OCI-M2 (cell line): ENCODE data around the gene GRIP1.

ENCODE experiments used
- DNase-seq: peaks from one replicate; lab custom pipeline; 2025; ENCODE audit not compliant: unreplicated experiment; lab: John Stamatoyannopoulos, UW

Gene GRIP1

GRCh38 chr12:66678338-66679275 is at the start of gene GRIP1:
Gene GRIP1, minus strand, starts transcription at chr12:66679076. Its CDS starts 172 bp downstream, at chr12:66678904.
- DNase-seq, result no peak

GRCh38 chr12:66726556-66726955 is 47.7 kb upstream of the GRIP1 start:
- DNase-seq, result no peak

- no peak for DNase-seq
Measured at GRCh38 chr12:66725031-66725430, 46.2 kb upstream of the GRIP1 start.

- DNase-seq, result no peak
Measured at GRCh38 chr12:66724616-66725015, 45.7 kb upstream of the GRIP1 start.

GRCh38 chr12:66724026-66724425 is 45.1 kb upstream of the GRIP1 start:
- DNase-seq, result no peak

GRCh38 chr12:66719862-66720261 is 41.0 kb upstream of the GRIP1 start:
- no peak for DNase-seq

- no peak for DNase-seq
Measured at GRCh38 chr12:66717036-66717673, 38.3 kb upstream of the GRIP1 start.

- no peak for DNase-seq
Measured at GRCh38 chr12:66716522-66716921, 37.6 kb upstream of the GRIP1 start.

- no peak for DNase-seq
Measured at GRCh38 chr12:66714709-66715108, 35.8 kb upstream of the GRIP1 start.

GRCh38 chr12:66713984-66714383 is 35.1 kb upstream of the GRIP1 start:
- DNase-seq, result no peak

GRCh38 chr12:66709893-66710292 is 31.0 kb upstream of the GRIP1 start:
- no peak for DNase-seq

- no peak for DNase-seq
Measured at GRCh38 chr12:66709457-66709773, 30.5 kb upstream of the GRIP1 start.

GRCh38 chr12:66708704-66709456 is 30.0 kb upstream of the GRIP1 start:
- no peak for DNase-seq

GRCh38 chr12:66707002-66707697 is 28.3 kb upstream of the GRIP1 start:
- DNase-seq, result no peak

GRCh38 chr12:66699738-66700482 is 21.0 kb upstream of the GRIP1 start:
- DNase-seq, result no peak

- no peak for DNase-seq
Measured at GRCh38 chr12:66698558-66698957, 19.7 kb upstream of the GRIP1 start.

- DNase-seq, result no peak
Measured at GRCh38 chr12:66697404-66697803, 18.5 kb upstream of the GRIP1 start.

GRCh38 chr12:66694666-66695613 is 16.1 kb upstream of the GRIP1 start:
- no peak for DNase-seq

GRCh38 chr12:66693901-66694513 is 15.1 kb upstream of the GRIP1 start:
- peak; percentile 3 for DNase-seq
